Tibial artery (tissue), 4 donors: Measurements from ENCODE around the gene FHAD1.

ENCODE experiments used
- DNase-seq, 2 donors: peaks; one replicate each; pipeline ENCODE4 v3.0.0-alpha.2; 2019
- H3K27ac ChIP-seq, 2 donors: fragments of 200-600 bp; sonication (generic) in 1 of 2; 1 replicate in 1 of 2; 2 replicates in 1 of 2; pipeline ENCODE4 v1.5.1; 2018 to 2019; ENCODE audit warnings: mild to moderate bottlenecking in 1 of 2
- H3K27me3 ChIP-seq, 2 donors: fragments of 200-600 bp; sonication (generic) in 1 of 2; one replicate each; pipeline versions ENCODE4 v1.5.1 to v1.6.0; 2016 to 2019
- H3K36me3 ChIP-seq, 3 donors: fragments of 200-600 bp; sonication (generic) in 2 of 3; one replicate each; pipeline ENCODE4 v1.5.1; 2016 to 2019; ENCODE audit warnings: mild to moderate bottlenecking in 2 of 3
- H3K4me1 ChIP-seq, 4 donors: fragments of 200-600 bp; sonication (generic) in 2 of 4; 1 replicate in 3 of 4; 2 replicates in 1 of 4; pipeline ENCODE4 v1.5.1; 2016 to 2019
- H3K4me3 ChIP-seq, 2 donors: fragments of 200-600 bp; sonication (generic) in 1 of 2; 1 replicate in 1 of 2; 2 replicates in 1 of 2; pipeline ENCODE4 v1.5.1; 2018 to 2019; ENCODE audit warnings: mild to moderate bottlenecking in 2 of 2
- H3K9me3 ChIP-seq, 3 donors: fragments of 200-600 bp; sonication (generic) in 1 of 3; one replicate each; pipeline ENCODE4 v1.5.1; 2016 to 2019
- intact Hi-C: fragments of 100-400 bp; cut with DNase I; formaldehyde crosslinking; loops from one replicate; pipeline ENCODE4 v1.15.0; 2023; ENCODE audit warnings: low total_unique reads
- TF ChIP-seq, protein P1 (sequence below), 2 experiments: fragments of 200-600 bp in 1 of 2; fragments of 450-650 bp in 1 of 2; IDR thresholded peaks; one replicate each; pipeline ENCODE4 v1.5.1; 2017 to 2019; ENCODE audit warnings: antibody characterized with exemption in 2 of 2, mild to moderate bottlenecking in 1 of 2, moderate library complexity in 1 of 2

FHAD1 gene

DNA sequence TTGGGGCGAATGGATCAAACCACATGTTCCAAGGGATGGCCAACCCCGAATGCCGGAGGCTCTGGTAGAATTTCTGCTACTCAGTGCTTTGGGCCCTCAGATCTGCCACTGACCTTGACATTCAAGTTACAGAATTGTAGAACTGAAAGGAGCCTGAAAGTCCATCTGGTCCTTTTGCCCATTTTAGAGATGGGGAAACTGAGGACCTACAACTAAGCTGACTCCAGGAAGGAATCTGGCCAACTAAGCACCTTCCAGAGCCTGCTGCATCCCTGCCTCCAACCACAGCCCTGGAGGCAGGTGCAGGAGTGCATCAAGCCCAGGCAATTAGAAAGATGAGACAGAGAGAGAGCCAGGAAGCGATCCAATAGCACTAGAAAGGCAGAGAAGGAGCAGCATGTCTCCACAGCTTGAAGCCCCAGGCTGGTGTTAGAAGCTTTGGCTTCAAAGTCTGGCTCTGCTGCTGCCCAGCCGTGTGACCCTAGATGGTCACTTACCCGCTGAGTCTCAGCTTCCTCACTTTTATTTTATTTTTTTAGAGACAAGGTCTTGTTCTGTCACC, 189.9 kb downstream of the FHAD1 start:
- H3K4me1 ChIP-seq, result no peaks in the 10 kb centered on the region
- TF ChIP-seq, protein P1, sequence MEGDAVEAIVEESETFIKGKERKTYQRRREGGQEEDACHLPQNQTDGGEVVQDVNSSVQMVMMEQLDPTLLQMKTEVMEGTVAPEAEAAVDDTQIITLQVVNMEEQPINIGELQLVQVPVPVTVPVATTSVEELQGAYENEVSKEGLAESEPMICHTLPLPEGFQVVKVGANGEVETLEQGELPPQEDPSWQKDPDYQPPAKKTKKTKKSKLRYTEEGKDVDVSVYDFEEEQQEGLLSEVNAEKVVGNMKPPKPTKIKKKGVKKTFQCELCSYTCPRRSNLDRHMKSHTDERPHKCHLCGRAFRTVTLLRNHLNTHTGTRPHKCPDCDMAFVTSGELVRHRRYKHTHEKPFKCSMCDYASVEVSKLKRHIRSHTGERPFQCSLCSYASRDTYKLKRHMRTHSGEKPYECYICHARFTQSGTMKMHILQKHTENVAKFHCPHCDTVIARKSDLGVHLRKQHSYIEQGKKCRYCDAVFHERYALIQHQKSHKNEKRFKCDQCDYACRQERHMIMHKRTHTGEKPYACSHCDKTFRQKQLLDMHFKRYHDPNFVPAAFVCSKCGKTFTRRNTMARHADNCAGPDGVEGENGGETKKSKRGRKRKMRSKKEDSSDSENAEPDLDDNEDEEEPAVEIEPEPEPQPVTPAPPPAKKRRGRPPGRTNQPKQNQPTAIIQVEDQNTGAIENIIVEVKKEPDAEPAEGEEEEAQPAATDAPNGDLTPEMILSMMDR (IDR thresholded peaks at IDR 0.05), result no peak
- H3K4me3 ChIP-seq, result no peak overlapping the region
- no peaks in the 10 kb centered on the region for H3K9me3 ChIP-seq
- DNase-seq, result no peak
- H3K27ac ChIP-seq, result no peak overlapping the region
- no peaks in the 10 kb centered on the region for H3K27me3 ChIP-seq
- intact Hi-C loops, result no loop called here
- no peaks in the 10 kb centered on the region for H3K36me3 ChIP-seq

DNA sequence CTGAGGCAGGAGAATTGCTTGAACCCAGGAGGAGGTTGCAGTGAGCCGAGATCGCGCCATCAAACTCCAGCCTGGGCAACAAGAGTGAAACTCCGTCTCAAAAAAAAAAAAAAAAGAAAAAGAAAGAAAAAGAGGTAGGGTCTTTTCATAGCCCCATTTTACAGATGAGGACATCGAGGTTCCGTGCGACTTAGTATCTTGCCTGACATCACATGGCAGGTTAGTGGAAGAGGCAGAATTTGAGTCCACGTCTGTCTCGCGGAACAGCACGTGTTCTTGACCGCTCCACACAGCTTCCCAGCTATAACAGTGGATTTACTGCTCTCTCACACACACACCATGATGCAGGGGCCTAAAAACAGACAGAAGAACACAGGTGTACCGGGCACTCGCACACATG, 192.3 kb downstream of the FHAD1 start:
- H3K4me3 ChIP-seq, result no peak overlapping the region
- no peak for DNase-seq
- TF ChIP-seq, protein P1 (IDR thresholded peaks at IDR 0.05), result no peak
- no peaks in the 10 kb centered on the region for H3K9me3 ChIP-seq
- intact Hi-C loops, result no loop called here
- no peak overlapping the region for H3K27ac ChIP-seq
- H3K27me3 ChIP-seq, result no peaks in the 10 kb centered on the region
- H3K4me1 ChIP-seq, result no peaks in the 10 kb centered on the region
- no peaks in the 10 kb centered on the region for H3K36me3 ChIP-seq

DNA sequence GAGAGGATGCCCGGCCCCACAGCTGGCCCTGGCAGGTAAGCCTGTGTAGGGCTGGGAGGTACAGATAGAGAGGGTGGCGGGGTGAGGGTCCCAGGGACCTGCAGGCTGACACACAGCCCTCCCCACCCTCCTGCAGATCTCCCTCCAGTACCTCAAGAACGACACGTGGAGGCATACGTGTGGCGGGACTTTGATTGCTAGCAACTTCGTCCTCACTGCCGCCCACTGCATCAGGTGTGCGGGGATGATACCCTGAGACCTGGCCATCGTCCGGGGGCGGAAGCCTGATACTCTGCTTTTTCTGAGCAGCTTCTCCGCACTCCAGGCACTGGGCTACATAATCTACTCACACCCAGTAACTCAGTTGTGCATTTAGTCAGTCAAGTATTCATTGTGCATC, 193.3 kb downstream of the FHAD1 start:
- intact Hi-C loops, result no loop called here
- no peak for DNase-seq
- H3K36me3 ChIP-seq, result no peaks in the 10 kb centered on the region
- no peak overlapping the region for H3K27ac ChIP-seq
- H3K4me1 ChIP-seq, result no peaks in the 10 kb centered on the region
- no peaks in the 10 kb centered on the region for H3K27me3 ChIP-seq
- no peaks in the 10 kb centered on the region for H3K9me3 ChIP-seq
- TF ChIP-seq, protein P1 (IDR thresholded peaks at IDR 0.05), result no peak
- no peak overlapping the region for H3K4me3 ChIP-seq

DNA sequence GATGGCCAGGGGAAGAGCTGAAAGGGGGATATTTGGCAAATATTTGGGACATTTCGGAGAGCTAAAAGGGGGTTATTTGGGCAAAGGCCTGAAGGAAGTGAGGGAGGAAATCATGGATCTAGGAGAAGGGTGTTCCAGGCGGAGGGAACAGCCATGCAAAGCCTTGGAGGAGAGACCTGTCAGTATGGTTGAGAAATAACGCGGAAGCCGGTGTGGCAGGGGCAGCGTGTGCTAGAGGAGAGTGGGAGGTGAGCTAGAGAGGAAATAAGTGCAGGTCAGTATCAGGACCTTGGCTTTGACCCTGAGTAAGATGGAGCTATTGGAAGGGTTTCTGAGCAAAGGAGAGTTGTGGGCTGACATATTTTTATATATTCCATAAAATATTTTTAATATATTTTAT, 194.2 kb downstream of the FHAD1 start:
- intact Hi-C loops, result no loop called here
- Histone ChIP-seq H3K4me3 (no peak overlapping the region), H3K27me3 (peaks cover 0 to 5% of the 10 kb centered on the region in 2 donors), H3K4me1 (no peaks in the 10 kb centered on the region), H3K9me3 (no peaks in the 10 kb centered on the region), H3K36me3 (no peaks in the 10 kb centered on the region), H3K27ac (no peak overlapping the region)
- no peak for DNase-seq
- TF ChIP-seq, protein P1 (IDR thresholded peaks at IDR 0.05), result no peak

DNA sequence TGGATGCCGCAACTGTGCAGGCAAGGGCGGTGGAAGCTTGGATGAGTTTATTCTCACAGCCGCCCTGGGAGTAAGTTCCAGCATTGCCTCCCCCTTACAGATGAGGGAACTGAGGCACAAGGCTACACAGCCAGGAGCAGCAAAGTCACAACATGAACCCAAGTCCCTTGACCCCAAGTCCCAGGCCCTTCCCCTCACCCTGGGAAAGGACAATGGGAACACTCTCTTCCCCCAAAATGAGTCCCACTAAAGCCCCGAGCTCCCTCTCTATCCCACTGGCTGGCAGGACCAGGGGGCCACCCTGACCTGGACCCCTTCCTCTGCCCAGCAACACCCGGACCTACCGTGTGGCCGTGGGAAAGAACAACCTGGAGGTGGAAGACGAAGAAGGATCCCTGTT, 195.1 kb downstream of the FHAD1 start:
- no peak overlapping the region for H3K27ac ChIP-seq
- intact Hi-C loops, result no loop called here
- DNase-seq, result no peak

More for the DNA sequence above, 195.1 kb downstream of the FHAD1 start:
- TF ChIP-seq, protein P1 (IDR thresholded peaks at IDR 0.05), result no peak
- no peaks in the 10 kb centered on the region for H3K36me3 ChIP-seq
- H3K27me3 ChIP-seq, result peaks cover 0 to 13% of the 10 kb centered on the region in 2 donors
- H3K9me3 ChIP-seq, result no peaks in the 10 kb centered on the region
- H3K4me3 ChIP-seq, result no peak overlapping the region
- no peaks in the 10 kb centered on the region for H3K4me1 ChIP-seq
